Non-pigmented ciliary epithelial cell (primary cell): Measurements from ENCODE around the gene DCST1.

Experiments
- DNase-seq: peaks from one replicate; pipeline ENCODE4 v3.0.0-alpha.2; 2010; ENCODE audit warnings: low read depth

Gene DCST1

DNA sequence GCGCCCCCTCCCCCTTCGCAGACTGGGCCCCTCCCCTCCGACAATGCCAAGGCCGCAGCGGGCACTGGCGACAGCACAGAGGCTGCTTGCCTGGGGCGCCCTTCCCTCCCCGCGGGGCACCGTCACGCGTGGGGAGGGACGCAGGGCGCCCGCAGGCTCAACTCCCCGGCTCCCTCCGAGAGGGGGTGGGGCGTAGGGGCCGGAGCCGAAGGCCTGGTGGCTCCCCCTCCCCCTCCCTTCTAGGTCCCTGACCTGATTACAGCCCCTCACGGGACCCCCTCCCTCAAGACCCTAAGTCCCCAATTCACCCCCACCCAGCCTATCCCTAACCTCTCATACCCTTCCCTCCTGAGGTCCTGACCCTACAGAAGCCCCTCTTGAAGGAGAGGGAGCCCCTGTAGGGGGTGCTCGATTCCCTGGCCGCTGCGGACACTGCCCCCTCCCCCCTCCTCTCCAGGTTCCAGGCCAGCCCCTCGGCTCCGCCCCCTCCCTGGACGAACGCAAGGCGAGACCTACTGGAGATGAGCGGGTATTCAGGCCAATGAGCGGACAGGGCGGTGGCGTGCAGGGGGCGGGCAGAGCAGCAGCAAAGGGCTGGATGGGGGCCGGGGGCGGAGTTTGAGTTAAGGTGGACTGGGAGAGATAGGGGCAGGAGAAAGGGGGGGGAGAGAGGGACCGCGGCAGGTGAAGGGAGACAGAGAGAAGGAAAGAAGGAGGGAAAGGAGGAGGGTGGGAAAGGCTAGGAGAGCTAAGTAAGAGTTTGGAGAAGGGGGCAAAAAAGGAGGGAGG lies 31.8 kb upstream of the DCST1 start:
- peak; percentile 97 for DNase-seq

DNA sequence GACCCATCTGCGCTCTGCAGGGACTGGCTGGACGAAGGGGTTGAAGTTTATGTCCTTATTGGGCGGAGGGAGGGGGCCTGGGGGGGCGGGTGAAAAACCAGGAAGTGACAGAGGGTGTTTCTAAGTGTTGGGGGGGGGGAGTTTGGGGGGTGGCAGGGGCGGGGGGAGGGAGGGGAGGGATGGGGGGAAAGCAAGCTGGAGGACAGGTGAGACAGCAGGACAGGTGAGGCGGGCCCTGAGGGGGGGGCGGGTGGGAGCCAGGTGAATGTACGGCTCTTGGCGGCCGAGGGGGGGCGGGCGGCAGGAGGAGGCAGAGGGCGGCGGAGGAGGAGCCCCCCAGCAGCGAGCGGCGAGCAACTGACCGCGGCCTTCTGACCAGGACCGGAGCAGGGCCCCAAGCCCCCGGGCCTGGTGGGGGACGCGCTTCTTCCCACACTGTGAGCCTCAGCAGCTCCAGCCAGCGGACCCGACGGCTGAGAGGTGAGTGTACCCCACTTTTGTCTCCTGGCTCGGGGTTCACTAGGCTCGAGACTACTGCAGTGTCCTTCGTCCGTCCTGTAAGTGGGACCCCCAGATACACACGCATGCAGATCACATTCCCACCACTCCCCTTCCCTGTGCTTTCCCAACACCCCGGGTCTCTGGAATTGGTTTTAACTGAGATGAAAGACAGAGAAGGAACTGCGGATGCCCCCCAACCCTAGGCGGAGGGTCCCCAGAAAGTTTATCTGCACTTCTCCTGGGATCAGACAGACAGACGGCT lies 31.0 kb upstream of the DCST1 start, which contains the start of gene ZBTB7B:
ZBTB7B (plus strand) TSS at position 339 of the 763 bp plus-strand sequence. CDS start 11,859 bp downstream, outside the sequence.
- no peak for DNase-seq

DNA sequence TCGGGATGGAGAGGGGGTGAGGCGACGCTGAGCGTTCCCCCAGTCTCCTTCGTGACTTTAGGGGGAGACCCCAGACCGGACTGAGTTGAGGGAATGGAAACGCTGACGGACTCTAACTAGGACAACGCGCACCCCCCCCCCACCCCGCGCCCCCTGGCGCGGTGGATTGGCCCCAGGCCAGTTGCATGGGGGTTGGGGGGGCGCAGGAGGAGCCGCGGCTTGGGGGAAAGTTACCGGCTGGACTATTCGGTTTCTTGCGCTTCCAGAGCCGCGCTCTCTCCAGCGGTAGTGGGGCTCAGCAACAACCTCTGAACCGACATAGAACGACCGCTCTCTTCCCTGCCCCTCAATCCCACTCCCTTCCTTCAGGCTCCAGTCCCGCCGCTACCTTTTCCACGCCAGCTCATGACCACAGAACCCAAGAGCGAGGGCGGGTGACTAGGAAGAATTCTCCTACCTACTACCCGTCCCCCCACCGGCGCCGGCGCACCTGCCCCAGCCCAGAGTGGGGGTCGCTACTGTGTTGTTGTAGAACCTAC lies 30.3 kb upstream of the DCST1 start:
- no peak for DNase-seq

DNA sequence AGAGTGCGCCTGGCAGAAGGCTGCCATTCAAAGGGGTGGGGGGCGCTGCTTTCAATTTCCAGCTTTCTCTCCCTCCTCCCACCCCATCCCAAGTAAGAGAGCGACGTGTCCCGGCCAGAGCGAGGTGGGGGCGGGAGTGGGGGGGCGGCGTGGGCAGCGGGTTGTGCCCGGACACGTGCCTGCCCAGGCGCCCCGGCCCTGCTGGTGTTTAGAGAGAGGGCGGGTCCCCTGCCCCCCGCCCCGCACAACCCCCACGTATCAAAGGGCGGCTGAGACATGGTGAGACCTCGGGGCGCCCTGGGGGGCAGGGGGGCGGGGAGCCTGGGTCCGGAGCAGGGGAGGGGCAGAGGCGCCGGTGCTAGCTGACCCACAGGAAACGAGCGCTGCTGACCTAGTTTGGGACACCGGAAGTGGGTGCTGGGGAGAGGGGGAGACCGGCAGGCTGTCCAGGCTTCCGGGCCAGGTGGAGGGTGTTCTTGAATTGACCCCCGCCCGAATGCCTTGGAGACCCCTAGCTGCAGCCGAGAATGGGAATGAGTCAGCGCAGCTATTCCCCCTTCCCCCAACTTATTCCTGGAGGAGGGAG lies 29.8 kb upstream of the DCST1 start:
- DNase-seq = no peak

DNA sequence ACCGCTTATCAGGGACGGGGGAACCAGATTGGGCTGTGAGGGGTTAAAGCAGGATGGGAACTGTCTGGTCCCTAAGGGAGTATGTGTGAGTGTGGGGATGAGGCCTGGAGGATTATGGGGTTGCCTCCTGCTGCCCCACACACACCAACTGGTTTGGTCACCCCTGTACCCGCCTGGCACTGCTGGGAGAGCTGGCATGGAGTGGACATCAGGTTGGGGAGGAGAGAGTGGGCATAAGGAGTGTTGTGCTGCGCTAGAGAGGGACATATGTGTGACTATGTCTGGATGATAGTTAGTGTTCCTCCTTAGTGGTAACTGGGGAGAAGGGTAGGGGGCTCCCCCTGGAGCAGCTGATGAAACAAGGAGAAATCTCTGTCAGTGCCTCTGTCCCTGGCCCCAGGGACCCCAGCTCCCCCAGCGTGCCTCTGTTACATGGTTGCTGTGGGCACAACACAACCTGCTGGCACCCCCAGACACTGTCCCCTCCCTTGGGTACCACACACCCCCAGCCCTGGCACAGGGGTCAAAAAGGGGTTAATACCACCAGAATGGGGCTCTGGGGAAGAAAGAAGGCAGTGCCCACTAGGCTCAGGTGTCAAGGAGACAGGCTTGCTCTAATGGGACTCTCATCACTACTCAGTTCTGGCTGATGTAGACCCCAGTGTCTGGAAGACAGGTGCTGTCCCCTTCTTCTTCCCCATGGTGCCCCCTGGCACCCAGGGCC lies 29.1 kb upstream of the DCST1 start:
- DNase-seq = no peak

DNA sequence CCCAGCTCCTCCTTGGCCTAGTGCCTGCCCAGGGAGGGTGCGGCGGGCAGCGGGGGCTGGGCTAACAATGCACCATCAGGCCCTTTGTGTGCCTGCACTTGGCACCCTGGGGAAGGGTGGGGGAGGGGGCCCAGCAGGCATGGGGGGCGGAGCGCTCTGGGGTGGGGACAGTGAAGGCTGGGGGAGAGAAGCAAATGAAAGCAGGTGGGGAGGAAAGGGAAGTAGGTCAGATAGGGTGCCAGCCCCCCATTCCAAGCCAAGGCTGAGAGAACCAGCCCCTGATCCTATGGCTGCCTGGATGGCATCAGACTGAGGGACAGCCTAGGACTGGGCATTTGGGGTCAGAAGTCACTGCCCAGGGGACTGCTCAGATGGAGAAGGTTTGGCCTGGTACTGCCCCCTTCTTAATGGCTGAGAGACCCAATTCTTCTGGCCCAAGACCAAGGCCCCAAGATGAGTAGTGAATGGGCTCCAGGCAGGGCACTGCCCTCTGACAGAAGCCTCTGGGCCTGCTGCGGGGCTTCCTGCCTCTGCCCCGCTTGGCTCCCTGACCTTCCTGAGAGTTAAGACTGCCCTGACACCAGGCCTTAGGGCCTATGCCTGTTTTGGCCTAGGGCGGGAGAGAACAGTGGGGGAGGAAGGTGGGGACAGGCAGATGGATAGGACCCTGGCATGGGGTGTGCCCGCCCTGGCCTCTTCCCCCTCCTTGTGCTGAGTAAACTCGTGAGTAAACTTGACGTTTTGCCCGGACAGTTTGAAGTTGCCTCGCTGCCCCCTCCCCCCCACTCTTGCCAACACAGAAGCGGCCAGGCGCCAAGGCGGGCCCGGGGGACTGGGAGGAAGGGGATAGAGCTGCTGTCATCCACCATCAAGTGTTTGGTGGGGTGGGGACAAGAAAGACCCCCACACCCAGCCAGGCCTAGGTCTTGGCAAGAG lies 28.3 kb upstream of the DCST1 start:
- DNase-seq = no peak

DNA sequence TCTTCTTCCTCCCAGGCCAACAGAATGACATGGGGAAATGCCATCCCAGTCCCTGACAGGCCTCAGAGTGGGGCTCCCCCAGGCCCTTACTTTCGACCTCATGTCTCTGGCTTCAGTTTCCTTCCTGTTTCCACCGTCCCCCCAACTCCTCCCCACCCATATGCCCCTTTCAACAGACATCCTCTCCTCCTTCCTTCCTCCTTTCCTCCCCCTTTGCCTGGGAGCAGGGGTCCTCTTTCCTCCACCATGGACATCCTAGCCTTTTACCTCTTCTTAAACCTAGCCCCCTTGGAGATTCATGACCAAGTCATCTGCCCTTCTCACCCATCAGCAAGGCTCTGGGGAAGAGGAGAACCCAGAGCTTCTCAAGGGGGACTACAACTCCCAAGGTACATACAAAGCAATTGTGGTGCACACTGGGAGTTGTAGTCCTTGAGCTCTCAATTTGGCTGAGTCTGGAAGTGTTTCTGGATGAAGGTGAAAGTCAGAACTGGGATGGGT lies 27.0 kb upstream of the DCST1 start:
- DNase-seq = no peak

DNA sequence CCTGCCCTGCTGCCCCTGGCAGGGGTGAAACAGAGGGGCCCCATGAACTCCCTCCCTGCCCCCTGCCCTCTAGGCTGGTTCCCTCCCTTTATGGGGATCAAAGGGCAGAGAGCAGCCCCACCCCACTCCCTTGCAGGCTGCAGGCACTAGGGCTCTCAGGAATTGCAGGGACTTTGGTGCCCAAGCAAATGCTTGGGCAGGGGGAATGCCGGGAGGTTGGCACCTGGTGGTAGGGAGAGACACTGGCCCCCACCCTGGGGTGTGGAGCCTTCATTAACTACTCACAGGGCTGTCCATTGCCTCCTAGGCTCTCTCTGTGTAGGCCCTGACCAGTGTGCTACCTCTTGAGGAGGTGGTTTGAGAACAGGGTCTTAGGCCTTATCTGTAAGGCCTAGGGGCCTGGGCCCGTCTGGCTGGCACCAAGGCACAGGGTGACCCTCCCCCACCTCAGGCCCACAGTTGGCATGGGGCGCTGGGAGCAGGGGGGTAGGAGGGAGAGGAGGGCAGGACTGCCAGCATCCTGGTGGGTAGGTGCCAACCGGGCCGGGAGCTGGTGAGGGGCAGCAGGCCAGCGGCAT lies 26.3 kb upstream of the DCST1 start:
- DNase-seq = no peak

DNA sequence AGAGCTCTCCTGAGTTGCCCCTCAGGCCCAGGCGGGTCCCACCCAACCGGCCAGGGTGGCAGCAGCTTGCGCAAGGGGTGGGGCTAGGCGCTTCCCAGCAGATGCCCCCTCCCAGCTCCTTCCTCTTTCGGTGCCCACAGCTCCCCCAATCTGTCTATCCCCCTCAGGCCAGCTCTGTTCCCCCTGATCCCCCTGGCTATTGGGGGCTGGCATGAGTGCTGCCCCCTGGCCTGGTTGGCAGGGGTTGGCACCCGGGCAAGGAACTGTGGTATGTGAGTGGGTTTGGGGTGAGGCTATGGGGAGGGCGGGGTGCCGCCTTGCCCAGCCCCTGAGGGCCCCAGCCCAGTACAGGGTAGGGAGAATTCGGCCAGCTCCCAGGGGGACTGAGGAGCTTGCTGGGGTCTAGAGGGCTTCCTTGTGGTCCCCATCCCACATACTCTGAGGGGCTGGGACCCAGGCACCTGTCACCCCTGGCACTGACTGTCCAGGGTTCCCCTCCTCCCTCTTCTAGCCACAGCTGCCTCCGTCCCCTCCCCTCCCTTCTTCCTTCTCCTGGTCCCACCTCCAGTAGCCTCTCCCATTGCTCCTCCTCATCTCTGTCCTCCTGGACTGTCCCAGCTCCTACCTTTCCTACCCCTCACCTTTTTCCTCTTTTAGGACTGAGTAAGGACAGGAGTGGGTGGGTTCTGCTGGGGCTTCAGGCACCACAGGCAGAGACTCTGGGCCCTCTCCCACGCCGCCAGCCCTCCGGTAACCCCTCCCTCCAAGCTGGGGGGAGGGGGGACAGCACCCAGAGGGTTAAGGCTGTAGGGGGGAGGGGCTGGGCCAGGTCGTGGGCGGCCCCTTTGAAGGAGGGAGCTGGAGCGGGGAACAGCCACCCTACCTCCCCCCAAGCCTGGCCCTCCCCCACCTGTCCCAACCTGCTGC lies 25.3 kb upstream of the DCST1 start:
- DNase-seq = no peak

DNA sequence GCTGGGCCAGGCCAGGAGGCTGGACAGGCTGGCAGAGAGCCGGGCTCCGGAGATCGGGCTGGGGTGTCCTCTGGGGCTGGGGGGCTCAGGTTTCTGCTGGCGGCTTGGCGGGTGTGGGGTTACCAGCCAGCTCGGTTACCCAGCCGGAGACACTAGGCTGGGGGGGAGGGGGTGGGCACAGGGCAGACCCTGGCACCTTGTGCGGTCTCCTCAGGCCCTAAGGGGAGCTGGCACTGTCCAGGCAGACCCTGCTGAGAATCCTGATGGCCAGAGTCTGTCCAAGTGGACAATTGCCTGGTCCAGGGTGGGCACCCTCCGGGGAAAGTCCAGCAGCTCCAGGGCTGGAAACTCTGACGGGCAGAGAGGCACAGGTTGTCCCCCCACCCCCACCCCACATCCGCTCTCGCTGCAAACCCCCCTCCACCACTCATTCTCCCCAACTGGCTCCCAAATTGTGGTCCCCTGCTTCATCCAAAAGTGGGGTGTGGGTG lies 24.4 kb upstream of the DCST1 start:
- DNase-seq = no peak

DNA sequence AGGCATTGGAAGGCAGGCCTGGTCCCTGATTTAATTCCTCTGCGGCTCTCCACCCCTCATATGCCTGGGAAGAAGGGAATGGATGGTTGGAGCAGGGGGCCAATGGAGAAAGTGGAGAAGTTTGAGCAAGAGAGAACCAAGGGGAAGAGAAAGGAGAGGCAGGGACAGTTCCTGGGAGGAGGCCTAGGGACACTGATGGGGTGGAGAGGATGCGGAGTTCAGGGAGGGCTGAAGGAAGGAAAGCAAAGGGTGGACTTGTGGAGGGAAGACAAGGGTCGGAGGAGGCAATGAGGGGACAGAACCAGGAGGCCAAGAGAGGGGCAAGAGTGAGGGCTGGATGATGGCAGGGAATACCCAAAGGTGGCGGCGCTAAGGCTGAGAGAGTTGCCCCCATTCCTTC lies 23.9 kb upstream of the DCST1 start:
- no peak for DNase-seq

DNA sequence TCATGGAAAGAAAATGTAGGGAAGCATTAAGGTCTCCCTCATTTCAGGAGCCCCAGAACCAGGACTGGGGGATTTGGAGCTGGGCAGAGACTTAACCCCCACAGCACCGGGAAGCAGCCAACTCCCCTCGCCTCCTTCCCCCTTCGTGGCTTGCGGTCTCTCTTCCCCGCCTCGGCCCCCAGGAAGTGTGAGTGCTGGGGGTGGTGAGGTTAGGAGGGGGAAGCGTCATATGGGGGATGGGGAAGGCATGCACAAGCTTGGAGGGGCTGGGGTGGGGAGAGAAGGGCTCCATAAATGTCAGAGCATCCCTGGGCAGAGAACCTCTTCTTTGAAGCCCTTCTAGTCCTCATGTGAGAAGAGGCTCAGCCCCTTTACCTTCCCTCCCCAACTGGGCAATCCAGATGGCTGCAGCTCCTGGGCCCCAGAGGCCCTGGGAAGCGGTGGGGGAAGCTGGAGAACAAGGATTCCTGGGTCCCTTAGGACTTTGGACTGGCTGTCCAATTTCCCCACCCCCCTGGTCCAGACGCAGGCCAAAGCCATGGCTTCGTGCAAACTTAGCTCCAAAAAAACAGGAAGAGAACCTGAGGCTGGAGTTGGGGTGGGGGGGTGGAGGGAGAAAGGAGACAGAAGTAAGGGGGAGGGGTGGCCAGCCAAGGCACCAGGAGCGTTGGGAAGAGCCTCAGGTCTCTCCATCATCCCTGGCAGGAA lies 23.3 kb upstream of the DCST1 start:
- DNase-seq = no peak

DNA sequence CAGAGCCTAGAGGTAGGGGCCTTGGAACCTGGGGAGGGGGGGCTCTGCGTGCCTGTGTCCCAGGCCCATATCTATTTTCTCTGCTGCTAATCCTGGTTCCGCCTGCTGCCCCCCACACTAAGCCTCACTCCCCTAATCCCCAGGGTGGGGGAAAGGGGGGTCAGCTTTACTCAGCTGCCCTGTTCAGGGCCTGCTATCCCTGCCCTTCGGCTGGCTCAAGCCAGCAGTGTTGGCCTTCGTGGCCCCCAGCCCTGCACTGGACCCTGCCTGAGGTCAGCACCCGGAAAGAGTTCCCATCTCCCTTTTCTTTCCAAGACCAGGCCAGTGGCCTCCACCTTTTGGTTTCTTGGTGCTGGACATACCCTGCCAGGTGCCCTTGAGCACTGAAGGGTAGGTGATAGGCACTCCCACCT lies 22.6 kb upstream of the DCST1 start:
- no peak for DNase-seq

DNA sequence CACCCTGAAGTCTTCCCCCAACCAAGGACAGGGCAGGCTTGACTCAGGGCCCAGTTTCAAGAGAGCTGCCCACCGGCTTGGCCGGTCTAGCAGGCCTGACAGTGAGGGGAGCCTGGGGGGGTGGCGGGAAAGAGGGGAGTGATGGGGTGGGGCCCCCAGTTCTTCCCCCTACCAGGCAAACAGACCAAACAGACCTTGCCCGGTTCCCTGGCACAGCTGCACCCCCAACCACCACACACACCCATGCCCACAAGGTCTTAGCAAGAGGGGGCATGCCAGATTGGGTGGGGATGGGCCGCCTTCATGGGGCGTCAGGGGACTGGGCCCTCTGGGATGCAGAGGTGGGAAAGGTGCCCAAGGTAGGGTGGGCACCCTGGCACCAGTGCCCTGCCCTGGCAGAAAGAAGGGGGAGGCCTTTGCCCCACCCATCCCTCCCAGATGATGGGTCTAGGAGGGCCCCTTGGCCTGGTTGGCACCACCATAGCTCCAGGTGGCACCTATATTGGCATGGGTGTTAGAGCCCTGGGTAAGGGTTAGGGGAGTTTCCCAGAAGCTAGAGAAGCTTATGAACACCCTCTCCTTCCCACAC lies 22.1 kb upstream of the DCST1 start:
- no peak for DNase-seq

DNA sequence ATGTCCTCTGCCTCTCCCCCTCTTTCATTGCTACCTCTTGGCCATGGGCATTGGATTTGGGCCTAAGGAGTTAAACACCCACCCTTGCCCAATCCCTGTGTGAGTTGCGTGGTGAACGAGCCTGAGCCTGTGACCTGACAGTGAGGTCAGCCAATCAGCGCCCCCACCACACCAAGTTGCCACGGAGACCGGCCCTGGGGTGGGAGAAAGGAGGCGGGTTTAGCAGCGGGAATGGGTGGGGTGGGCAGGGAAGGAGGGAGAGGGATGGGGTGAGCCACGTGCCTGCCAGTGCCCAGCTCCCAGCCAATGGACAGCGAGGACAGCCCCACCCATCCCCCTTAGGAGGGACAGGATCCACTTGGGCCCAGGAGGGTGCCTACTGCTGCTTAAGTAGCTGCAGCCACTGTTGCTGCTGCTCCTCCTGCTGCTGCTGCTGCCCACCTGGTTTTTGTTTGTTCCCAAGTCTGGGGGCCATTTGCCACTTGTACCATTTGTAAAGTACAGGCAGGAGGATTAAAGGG lies 21.5 kb upstream of the DCST1 start:
- DNase-seq = no peak

DNA sequence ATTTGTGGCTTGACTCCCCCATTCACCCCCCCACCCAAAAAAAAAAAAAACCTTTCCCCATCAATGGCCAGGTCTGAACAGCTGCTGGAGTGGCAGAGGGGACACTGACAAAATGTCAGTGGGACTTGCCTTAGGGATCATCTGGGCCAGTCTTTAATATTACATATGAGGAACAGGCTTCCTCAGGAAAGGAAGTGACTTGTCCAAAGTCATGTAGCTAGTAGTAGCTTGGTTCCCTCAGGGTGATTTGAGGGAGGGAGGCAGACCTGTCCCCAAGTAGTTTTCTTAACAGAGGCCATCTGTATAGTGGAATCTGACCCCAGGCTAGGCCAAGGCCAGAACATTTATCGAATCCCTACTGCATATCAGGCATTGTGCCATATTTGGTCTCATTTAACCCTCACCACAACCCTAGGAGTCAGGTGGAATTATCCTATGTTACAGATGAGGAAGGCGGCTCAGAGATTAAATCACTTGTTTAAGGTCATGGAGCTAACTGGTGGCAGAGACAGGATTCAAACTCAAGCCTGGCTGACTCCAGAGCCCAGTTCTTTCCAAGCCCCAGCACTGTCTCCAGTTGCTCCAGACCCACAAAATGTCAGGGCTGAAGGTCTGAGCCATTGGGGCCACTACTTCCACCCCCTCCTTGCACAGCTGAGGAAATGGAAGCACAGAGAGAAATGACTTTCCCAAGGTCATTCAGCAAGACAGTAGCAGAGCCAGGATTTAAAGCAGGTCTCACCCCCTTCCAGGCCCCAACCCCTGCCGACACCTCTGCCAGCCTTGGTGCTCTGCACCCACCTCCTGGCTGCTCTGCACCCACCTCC lies 20.6 kb upstream of the DCST1 start:
- DNase-seq = no peak

DNA sequence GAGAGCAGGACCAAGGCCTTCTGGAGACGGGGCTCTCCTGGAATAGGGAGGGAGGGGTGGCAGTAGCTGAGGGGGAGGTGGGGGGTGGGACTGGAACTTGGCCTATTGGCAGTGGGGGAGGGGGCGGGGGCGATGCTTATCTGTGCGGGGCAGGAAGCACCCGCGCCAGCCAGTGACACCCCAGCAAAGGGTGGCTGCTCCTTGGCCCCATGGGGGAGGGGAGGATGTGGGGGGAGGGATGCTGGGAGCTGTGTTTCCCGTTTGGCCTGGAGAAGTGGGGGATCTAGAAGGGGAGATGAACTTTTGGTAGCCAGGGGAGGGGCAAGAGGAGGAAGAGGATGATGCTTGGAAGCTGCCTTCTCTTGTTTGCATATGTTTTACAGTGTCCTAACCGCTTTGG lies 20.0 kb upstream of the DCST1 start:
- DNase-seq = no peak
